GM13976 (cell line): ENCODE measurements around the gene RAD51B.

Source experiments
- DNase-seq: peaks from one replicate; pipeline ENCODE4 v3.0.0; 2012; ENCODE audit warnings: low spot score
- CTCF ChIP-seq: IDR thresholded peaks from 2 replicates; pipeline ENCODE4 v1.5.1; 2012; ENCODE audit warnings: borderline replicate concordance, mild to moderate bottlenecking; ENCODE audit not compliant: insufficient read depth; ENCODE audit errors: extremely low read depth, missing control alignments, control extremely low read depth
- in situ Hi-C: fragments of 300-500 bp; cut with MboI; formaldehyde crosslinking; loops from one replicate; pipeline ENCODE4 v1.12.0; 2022; ENCODE audit warnings: low sequenced_read_pairs, mixed read lengths, inconsistent platforms; ENCODE audit not compliant: unreplicated experiment

Gene RAD51B

DNA sequence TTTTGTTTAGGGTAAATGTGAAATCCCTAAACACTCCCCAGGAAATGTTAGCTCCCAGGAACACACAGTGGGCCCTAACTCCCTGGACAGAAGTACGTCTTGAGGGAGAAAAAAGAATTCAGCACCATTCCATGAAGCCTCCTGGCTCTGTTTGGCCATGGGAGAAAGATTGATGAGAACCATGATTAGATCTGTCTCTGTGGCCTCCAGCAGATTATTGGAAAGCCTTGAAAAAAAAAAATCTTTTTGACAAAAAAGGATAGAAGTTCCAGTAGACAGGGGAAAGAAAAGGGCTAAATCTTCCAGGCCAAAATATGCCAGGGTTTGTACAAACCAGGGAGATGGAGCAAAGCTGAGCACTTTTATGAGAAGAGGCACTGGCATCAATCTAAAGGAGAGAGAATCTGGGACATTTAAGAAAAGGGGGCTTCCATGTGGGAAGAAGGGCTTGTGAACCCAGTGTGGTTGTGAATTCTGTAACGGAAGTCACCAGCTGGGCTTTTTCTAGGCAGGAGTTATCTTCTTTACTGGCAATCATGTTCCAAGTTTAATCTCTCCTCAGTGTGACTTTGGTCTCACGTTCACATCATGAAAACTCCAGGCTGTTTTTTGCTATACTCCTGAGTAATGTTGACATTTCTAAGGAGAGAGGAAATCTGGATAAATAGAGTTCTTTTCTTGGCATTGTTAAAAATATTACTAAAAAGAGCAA is 426.7 kb downstream of the RAD51B start:
- no peak for DNase-seq
- no peak for TF ChIP-seq CTCF
- in situ Hi-C loops = loop anchor here (5.0 kb wide), 1 partner anchor 571 kb away; no protein-coding TSS in a partner anchor

GRCh38 chr14:68246786-68247105 is 427.2 kb downstream of the RAD51B start:
- in situ Hi-C loops = loop anchor here (5.0 kb wide), 1 partner anchor 571 kb away; no protein-coding TSS in a partner anchor
- no peak for DNase-seq

GRCh38 chr14:68247274-68247673 is 427.7 kb downstream of the RAD51B start:
- in situ Hi-C loops = loop anchor here (5.0 kb wide), 1 partner anchor 570 kb away; no protein-coding TSS in a partner anchor
- no peak for TF ChIP-seq CTCF
- DNase-seq = no peak

More at GRCh38 chr14:68246786-68247105, 427.2 kb downstream of the RAD51B start:
- no peak for TF ChIP-seq CTCF

GRCh38 chr14:68247676-68248268 is 428.2 kb downstream of the RAD51B start:
- no peak for TF ChIP-seq CTCF
- no peak for DNase-seq
- in situ Hi-C loops = loop anchor here (5.0 kb wide), 1 partner anchor 570 kb away; no protein-coding TSS in a partner anchor

GRCh38 chr14:68248481-68249255 is 429.1 kb downstream of the RAD51B start:
- peak; percentile 52 for DNase-seq
- peak; percentile 14 for TF ChIP-seq CTCF
- in situ Hi-C loops = loop anchor here (5.0 kb wide), 1 partner anchor 569 kb away; no protein-coding TSS in a partner anchor

DNA sequence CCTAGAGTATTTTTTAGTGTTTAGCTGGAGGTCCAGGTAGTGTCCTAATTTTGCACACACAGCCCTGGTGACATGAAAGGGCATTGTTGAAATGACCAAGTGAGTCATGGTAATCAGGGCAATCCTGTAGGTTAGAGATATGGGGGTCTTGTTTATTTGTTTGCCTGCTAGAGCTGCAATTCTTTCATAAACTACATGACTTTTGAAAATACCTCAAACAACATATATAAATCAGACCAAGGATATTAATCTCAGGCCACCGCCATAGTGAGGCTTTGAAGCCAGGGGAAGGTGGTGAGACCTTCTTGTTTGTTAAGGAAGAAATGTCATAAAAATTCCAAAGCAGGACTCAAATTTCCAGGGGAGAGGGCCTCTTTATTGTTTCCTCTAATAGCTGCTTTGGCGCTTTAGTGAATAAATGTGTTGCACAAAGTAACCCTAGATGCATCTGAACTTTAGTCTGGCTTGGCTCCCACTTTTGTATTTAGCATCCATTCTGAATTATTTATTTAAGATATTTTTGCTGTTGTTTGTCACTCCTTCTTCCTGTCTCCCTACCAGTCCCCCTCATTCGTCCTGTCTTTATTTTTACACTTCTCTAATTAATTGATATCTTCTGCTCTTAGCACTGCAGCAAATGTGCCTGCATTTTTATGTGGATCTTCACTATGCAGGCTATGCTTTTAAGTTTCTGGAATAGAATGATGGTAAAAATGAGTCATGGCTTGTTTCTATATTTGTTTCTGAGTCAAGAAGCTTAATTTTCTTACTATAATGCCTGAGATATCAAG is 430.3 kb downstream of the RAD51B start:
- TF ChIP-seq CTCF = no peak
- DNase-seq = no peak
- in situ Hi-C loops = loop anchor here (5.0 to 25.0 kb wide), 2 partner anchors 412 to 567 kb away; no protein-coding TSS in a partner anchor
